ENCODE data around the gene THSD7A.

- no peak for TF ChIP-seq CHD1 (IDR thresholded peaks at IDR 0.05; ENCODE audit: low read depth, low read length)
- no peak for TF ChIP-seq CTCF (conservative IDR thresholded peaks at IDR 0.05; ENCODE audit: low read depth, low read length)
- TF ChIP-seq POLR2A (IDR thresholded peaks at IDR 0.05; ENCODE audit: low read depth, low read length) = no peak
- TF ChIP-seq SMC3 (IDR thresholded peaks at IDR 0.05; ENCODE audit: low read depth, low read length) = no peak
Observed at GRCh38 chr7:11416641-11417458, 415.1 kb downstream of the THSD7A start.

Measured in IMR-90 (cell line).